Neural progenitor cell (in vitro differentiated cells): ENCODE results near the gene RNF167.

Experiments
- EZH2 ChIP-seq: fragments of 200-600 bp; sonication (generic); IDR thresholded peaks from 2 replicates; pipeline ENCODE4 v1.6.1; 2017; ENCODE audit warnings: antibody characterized with exemption, mild to moderate bottlenecking, moderate library complexity
- EZH2phosphoT487 ChIP-seq: fragments of 200-600 bp; sonication (generic); IDR thresholded peaks from 2 replicates; pipeline ENCODE4 v1.6.1; 2017; ENCODE audit warnings: antibody characterized with exemption
- TF ChIP-seq, protein P1 (sequence below): fragments of 200-600 bp; sonication (generic); IDR thresholded peaks from 2 replicates; pipeline ENCODE4 v1.5.1; 2017; ENCODE audit warnings: antibody characterized with exemption, mild to moderate bottlenecking

DNA sequence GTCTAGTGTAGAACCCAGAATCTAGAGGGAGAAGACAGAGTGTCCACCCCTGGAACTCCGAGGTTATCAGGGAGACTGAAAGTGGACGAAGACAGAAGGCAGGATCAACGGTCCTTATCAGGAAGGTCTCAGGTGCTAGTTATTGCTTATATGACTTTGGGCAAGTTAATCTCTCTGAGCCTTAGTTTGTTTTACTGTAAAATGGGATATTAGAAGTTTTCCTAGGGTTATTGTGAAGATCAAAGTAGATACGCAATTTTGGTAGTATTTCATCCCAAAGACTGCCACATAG lies 1.2 kb downstream of the RNF167 start:
- TF ChIP-seq, protein P1, sequence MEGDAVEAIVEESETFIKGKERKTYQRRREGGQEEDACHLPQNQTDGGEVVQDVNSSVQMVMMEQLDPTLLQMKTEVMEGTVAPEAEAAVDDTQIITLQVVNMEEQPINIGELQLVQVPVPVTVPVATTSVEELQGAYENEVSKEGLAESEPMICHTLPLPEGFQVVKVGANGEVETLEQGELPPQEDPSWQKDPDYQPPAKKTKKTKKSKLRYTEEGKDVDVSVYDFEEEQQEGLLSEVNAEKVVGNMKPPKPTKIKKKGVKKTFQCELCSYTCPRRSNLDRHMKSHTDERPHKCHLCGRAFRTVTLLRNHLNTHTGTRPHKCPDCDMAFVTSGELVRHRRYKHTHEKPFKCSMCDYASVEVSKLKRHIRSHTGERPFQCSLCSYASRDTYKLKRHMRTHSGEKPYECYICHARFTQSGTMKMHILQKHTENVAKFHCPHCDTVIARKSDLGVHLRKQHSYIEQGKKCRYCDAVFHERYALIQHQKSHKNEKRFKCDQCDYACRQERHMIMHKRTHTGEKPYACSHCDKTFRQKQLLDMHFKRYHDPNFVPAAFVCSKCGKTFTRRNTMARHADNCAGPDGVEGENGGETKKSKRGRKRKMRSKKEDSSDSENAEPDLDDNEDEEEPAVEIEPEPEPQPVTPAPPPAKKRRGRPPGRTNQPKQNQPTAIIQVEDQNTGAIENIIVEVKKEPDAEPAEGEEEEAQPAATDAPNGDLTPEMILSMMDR: no peak
- TF ChIP-seq EZH2 (no peak), EZH2phosphoT487 (no peak)
